Neural progenitor cell (in vitro differentiated cells): ENCODE measurements around the gene GALNT17. TPM values are rescaled to one million over a fixed set of nuclear protein-coding genes. Genes with fewer than 3 reads are reported as not detected.

Experiments
- DNase-seq: peaks from one replicate; pipeline ENCODE4 v3.0.0-alpha.2; 2016; ENCODE audit warnings: low spot score
- H2AFZ ChIP-seq: fragments of 200-600 bp; sonication (generic); replicated peaks from 2 replicates; pipeline ENCODE4 v1.6.1; 2016; ENCODE audit warnings: antibody characterized with exemption
- H3F3A ChIP-seq: fragments of 200-600 bp; sonication (generic); 2 replicates; pipeline ENCODE4 v1.6.1; 2016; ENCODE audit warnings: antibody characterized with exemption, low read depth
- H3K27ac ChIP-seq: fragments of 200-600 bp; sonication (generic); 2 replicates; pipeline ENCODE4 v1.5.1; 2016; ENCODE audit warnings: mild to moderate bottlenecking
- H3K27me3 ChIP-seq: fragments of 200-600 bp; sonication (generic); 2 replicates; pipeline ENCODE4 v1.6.1; 2016; ENCODE audit warnings: mild to moderate bottlenecking, moderate library complexity
- H3K36me3 ChIP-seq: fragments of 200-600 bp; sonication (generic); 2 replicates; pipeline ENCODE4 v1.5.1; 2016
- H3K4me1 ChIP-seq: fragments of 200-600 bp; sonication (generic); 2 replicates; pipeline ENCODE4 v1.6.1; 2016; ENCODE audit warnings: mixed run types
- H3K4me2 ChIP-seq: fragments of 200-600 bp; sonication (generic); 2 replicates; pipeline ENCODE4 v1.6.1; 2016
- H3K4me3 ChIP-seq: fragments of 200-600 bp; sonication (generic); 2 replicates; pipeline ENCODE4 v1.5.1; 2016
- H3K79me2 ChIP-seq: fragments of 200-600 bp; sonication (generic); 2 replicates; pipeline ENCODE4 v1.6.1; 2016; ENCODE audit warnings: low read depth
- H3K9ac ChIP-seq: fragments of 200-600 bp; sonication (generic); 2 replicates; pipeline ENCODE4 v1.6.1; 2016
- H3K9me3 ChIP-seq: fragments of 200-600 bp; sonication (generic); 2 replicates; pipeline ENCODE4 v1.5.1; 2016; ENCODE audit warnings: low read depth
- H4K20me1 ChIP-seq: fragments of 200-600 bp; sonication (generic); 2 replicates; pipeline ENCODE4 v1.6.1; 2016; ENCODE audit warnings: low read depth
- H3K27ac Mint-ChIP-seq: 3 replicates; pipeline ENCODE4 v1.8.0; 2021; ENCODE audit warnings: mixed read lengths
- H3K27me3 Mint-ChIP-seq: 2 replicates; pipeline ENCODE4 v1.8.0; 2022; ENCODE audit warnings: low read depth, mild to moderate bottlenecking, inconsistent platforms, moderate library complexity, mixed read lengths; ENCODE audit not compliant: insufficient read depth
- H3K36me3 Mint-ChIP-seq: 3 replicates; pipeline ENCODE4 v1.8.0; 2021; ENCODE audit warnings: mixed read lengths
- H3K4me1 Mint-ChIP-seq: 3 replicates; pipeline ENCODE4 v1.8.0; 2021; ENCODE audit warnings: mixed read lengths
- H3K4me3 Mint-ChIP-seq: 3 replicates; pipeline ENCODE4 v1.8.0; 2021; ENCODE audit warnings: mild to moderate bottlenecking, moderate library complexity, mixed read lengths
- H3K9me3 Mint-ChIP-seq: 3 replicates; pipeline ENCODE4 v1.8.0; 2020; ENCODE audit warnings: mixed read lengths
- CTCF ChIP-seq: fragments of 200-600 bp; sonication (generic); IDR thresholded peaks from 2 replicates; pipeline ENCODE4 v1.5.1; 2017; ENCODE audit warnings: antibody characterized with exemption, mild to moderate bottlenecking
- EZH2 ChIP-seq: fragments of 200-600 bp; sonication (generic); IDR thresholded peaks from 2 replicates; pipeline ENCODE4 v1.6.1; 2017; ENCODE audit warnings: antibody characterized with exemption, mild to moderate bottlenecking, moderate library complexity
- EZH2phosphoT487 ChIP-seq: fragments of 200-600 bp; sonication (generic); IDR thresholded peaks from 2 replicates; pipeline ENCODE4 v1.6.1; 2017; ENCODE audit warnings: antibody characterized with exemption
- total RNA-seq: library from RNA; depleted of rRNA; stranded (reverse); fragments of >200 nt; gene quantifications from 2 replicates; pipeline ENCODE4 v1.2.3, GENCODE V29; 2015; ENCODE audit warnings: low replicate concordance

Gene GALNT17
- total RNA-seq, 1 donor from 2014 or later = 17.1 TPM

- Histone ChIP-seq H3F3A (peaks cover 56% of the 10 kb centered on the region), H4K20me1 (no peaks in the 10 kb centered on the region), H3K4me1 (peaks cover 42% of the 10 kb centered on the region), H3K4me3 (no peak overlapping the region), H3K9ac (no peak overlapping the region), H2AFZ (no peak overlapping the region), H3K79me2 (no peaks in the 10 kb centered on the region), H3K27me3 (no peaks in the 10 kb centered on the region), H3K27ac (peak overlapping the region; percentile 22), H3K9me3 (peaks cover 9% of the 10 kb centered on the region), H3K36me3 (no peaks in the 10 kb centered on the region), H3K4me2 (peak overlapping the region; percentile 25)
- Mint-ChIP-seq H3K4me1 (peaks cover 11% of the 10 kb centered on the region), H3K9me3 (peaks cover 19% of the 10 kb centered on the region), H3K27me3 (no peaks in the 10 kb centered on the region), H3K36me3 (peaks cover 6% of the 10 kb centered on the region), H3K4me3 (no peak overlapping the region), H3K27ac (no peak overlapping the region)
- no peak for DNase-seq
- TF ChIP-seq EZH2 = no peak
- no peak for TF ChIP-seq EZH2phosphoT487
- TF ChIP-seq CTCF = no peak
These were observed 341.5 kb downstream of the GALNT17 start for GRCh38 chr7:71473366-71473967.

GRCh38 chr7:71477441-71477840 is 345.5 kb downstream of the GALNT17 start:
- Mint-ChIP-seq H3K36me3 (peaks cover 6% of the 10 kb centered on the region), H3K4me3 (no peak overlapping the region), H3K4me1 (peaks cover 14% of the 10 kb centered on the region), H3K9me3 (peaks cover 17% of the 10 kb centered on the region), H3K27me3 (peaks cover 4% of the 10 kb centered on the region), H3K27ac (no peak overlapping the region)
- TF ChIP-seq EZH2 (no peak), CTCF (no peak), EZH2phosphoT487 (no peak)
- Histone ChIP-seq H3K9me3 (peaks cover 9% of the 10 kb centered on the region), H3K27ac (no peak overlapping the region), H4K20me1 (no peaks in the 10 kb centered on the region), H3K27me3 (no peaks in the 10 kb centered on the region), H3K4me3 (no peak overlapping the region), H3K36me3 (no peaks in the 10 kb centered on the region), H3K79me2 (no peaks in the 10 kb centered on the region), H3K9ac (no peak overlapping the region), H2AFZ (no peak overlapping the region), H3K4me2 (no peak overlapping the region), H3F3A (peaks cover 25% of the 10 kb centered on the region), H3K4me1 (peaks cover 37% of the 10 kb centered on the region)
- DNase-seq = no peak

GRCh38 chr7:71479231-71479630 is 347.3 kb downstream of the GALNT17 start:
- Histone ChIP-seq H3K27me3 (no peaks in the 10 kb centered on the region), H3K27ac (no peak overlapping the region), H3K79me2 (no peaks in the 10 kb centered on the region), H3F3A (peaks cover 8% of the 10 kb centered on the region), H3K4me3 (no peak overlapping the region), H2AFZ (no peak overlapping the region), H3K4me2 (peak overlapping the region; percentile 3), H4K20me1 (no peaks in the 10 kb centered on the region), H3K9me3 (peaks cover 9% of the 10 kb centered on the region), H3K36me3 (no peaks in the 10 kb centered on the region), H3K4me1 (peaks cover 26% of the 10 kb centered on the region), H3K9ac (no peak overlapping the region)
- H3K4me3 Mint-ChIP-seq = no peak overlapping the region
- DNase-seq = no peak
- TF ChIP-seq EZH2phosphoT487 = no peak
- no peak for TF ChIP-seq CTCF
- no peak for TF ChIP-seq EZH2
- H3K27ac Mint-ChIP-seq = no peak overlapping the region
- H3K4me1 Mint-ChIP-seq = peaks cover 9% of the 10 kb centered on the region
- peaks cover 4% of the 10 kb centered on the region for H3K27me3 Mint-ChIP-seq
- peaks cover 10% of the 10 kb centered on the region for H3K9me3 Mint-ChIP-seq
- H3K36me3 Mint-ChIP-seq = peaks cover 5% of the 10 kb centered on the region
